K562 (cell line): ENCODE data around the gene LRRTM4. TPM values are rescaled to one million over a fixed set of nuclear protein-coding genes. Genes with fewer than 3 reads are reported as not detected.
A peak's percentile ranks its signal among the peaks of the same experiment; 100 is the strongest.

ENCODE experiments used
- ATAC-seq: fragments of 200-7000 bp; cut with Tn5 transposase; 3 replicates; pipeline ENCODE4 v1.9.1; 2020; ENCODE audit warnings: moderate library complexity
- Bru-seq: library from RNA; stranded (reverse); fragments of 400-500 nt; gene quantifications from one replicate; lab custom pipeline; 2021; lab: Mats Ljungman, UMichigan
- BruChase-seq, 2 experiments: library from RNA; stranded (reverse); fragments of 400-500 nt; gene quantifications; one replicate each; lab custom pipeline; 2021; lab: Mats Ljungman, UMichigan
- BruUV-seq: library from RNA; stranded (reverse); fragments of 400-500 nt; replicated peaks from 2 replicates; lab custom pipeline; 2021; lab: Mats Ljungman, UMichigan
- CTCF ChIA-PET: fragments of 300-600 bp; formaldehyde crosslinking; extraction: SDS; loops from one replicate; lab custom pipeline; 2021; ENCODE audit warnings: low intra/inter-chr PET ratio; lab: Yijun Ruan, JAX
- POLR2A ChIA-PET: fragments of 300-600, 350-650 bp; sonication (Branson Sonifier 250); formaldehyde crosslinking; extraction: SDS; loops from one replicate; lab custom pipeline; 2021; ENCODE audit warnings: antibody characterized with exemption, inconsistent platforms; lab: Yijun Ruan, JAX
- DNase-seq, 4 experiments: peaks; one replicate each; pipeline versions ENCODE4 v3.0.0 to v3.0.0-alpha.2; 2011 to 2018; ENCODE audit warnings: low spot score in 3 of 4, mixed read lengths in 3 of 4; ENCODE audit errors: extremely low read depth in 1 of 4
- FAIRE-seq: peaks from 2 replicates; lab custom pipeline; 2011; peaks lifted over from hg19 to GRCh38; lab: Jason Lieb, UNC
- H2AFZ ChIP-seq: 2 replicates; pipeline ENCODE4 v1.6.0; 2011; ENCODE audit warnings: low read depth, low read length, control low read depth, inconsistent platforms
- H3K27ac ChIP-seq: fragments of 200-600 bp; 3 replicates; pipeline ENCODE4 v1.8.0; 2011; ENCODE audit warnings: low read depth, mild to moderate bottlenecking, control low read depth, inconsistent platforms, low read length, moderate library complexity, mixed read lengths; ENCODE audit errors: extremely low read depth
- H3K27me3 ChIP-seq, 2 experiments: fragments of 300-600 bp in 1 of 2; 2 replicates in 1 of 2; 3 replicates in 1 of 2; pipeline versions ENCODE4 v1.6.0 to v1.8.0; 2011; ENCODE audit warnings: inconsistent platforms in 2 of 2, low read length in 2 of 2, mild to moderate bottlenecking in 1 of 2, mixed read lengths in 1 of 2, moderate library complexity in 1 of 2; ENCODE audit not compliant: control insufficient read depth in 2 of 2, insufficient read depth in 2 of 2
- H3K36me3 ChIP-seq: fragments of 300-600 bp; 3 replicates; pipeline ENCODE4 v1.8.0; 2011; ENCODE audit warnings: mild to moderate bottlenecking, low read length, inconsistent platforms; ENCODE audit not compliant: control insufficient read depth, insufficient read depth
- H3K4me1 ChIP-seq, 2 experiments: fragments of 200-600 bp in 1 of 2; replicated peaks in 1 of 2; 2 replicates in 1 of 2; 3 replicates in 1 of 2; pipeline versions ENCODE4 v1.5.1 to v1.8.0; 2011; ENCODE audit warnings: inconsistent platforms in 2 of 2, low read length in 2 of 2, mild to moderate bottlenecking in 1 of 2, mixed read lengths in 1 of 2, moderate library complexity in 1 of 2; ENCODE audit not compliant: control insufficient read depth in 2 of 2, insufficient read depth in 2 of 2
- H3K4me2 ChIP-seq: 2 replicates; pipeline ENCODE4 v1.6.1; 2011; ENCODE audit warnings: low read length, control low read depth, inconsistent platforms, mixed read lengths; ENCODE audit not compliant: insufficient read depth
- H3K4me3 ChIP-seq: fragments of 200-600 bp; sonication (generic), shearing (Covaris generic); 2 replicates; pipeline ENCODE4 v1.5.1; 2016; ENCODE audit warnings: control low read depth, inconsistent platforms
- H3K79me2 ChIP-seq: fragments of 200-600 bp; 3 replicates; pipeline ENCODE4 v1.8.0; 2011; ENCODE audit warnings: low read length, inconsistent platforms; ENCODE audit not compliant: control insufficient read depth, insufficient read depth
- H3K9ac ChIP-seq, 2 experiments: 2 replicates each; pipeline versions ENCODE4 v1.6.0 to v1.6.1; 2011; ENCODE audit warnings: low read depth in 2 of 2, low read length in 2 of 2, control low read depth in 1 of 2, inconsistent platforms in 1 of 2, mild to moderate bottlenecking in 1 of 2, mixed read lengths in 1 of 2; ENCODE audit not compliant: insufficient read depth in 1 of 2
- H3K9me1 ChIP-seq: one replicate; pipeline ENCODE4 v1.6.0; 2011; ENCODE audit warnings: inconsistent platforms, mild to moderate bottlenecking, low read length, moderate library complexity; ENCODE audit not compliant: control insufficient read depth, insufficient read depth
- H3K9me3 ChIP-seq: replicated peaks from 2 replicates; pipeline ENCODE4 v1.5.1; 2011; ENCODE audit warnings: low read depth, low read length, inconsistent platforms; ENCODE audit not compliant: control insufficient read depth, insufficient read depth
- H4K20me1 ChIP-seq: replicated peaks from 2 replicates; pipeline ENCODE4 v1.6.1; 2011; ENCODE audit warnings: low read length, inconsistent platforms, mixed read lengths; ENCODE audit not compliant: control insufficient read depth, insufficient read depth
- TARDBP ChIP-seq: fragments of 450-650 bp; IDR thresholded peaks from 2 replicates; pipeline ENCODE4 v1.6.1; 2016
- ZNF274 ChIP-seq: IDR thresholded peaks from 2 replicates; pipeline ENCODE4 v1.6.1; 2011; ENCODE audit warnings: low read depth, mild to moderate bottlenecking, low read length, moderate library complexity, borderline replicate concordance
- ZNF41 ChIP-seq: fragments of 250-450 bp; sonication (Bioruptor Pico); conservative IDR thresholded peaks from 2 replicates; pipeline ENCODE4 v1.4.0; 2020; ENCODE audit warnings: mild to moderate bottlenecking
- WGBS: fragments of 100-300 bp; shearing (Covaris generic); methylation state at CpG from one replicate; pipeline ENCODE4 v1.1.6; 2016; ENCODE audit warnings: low coverage, mixed read lengths; ENCODE audit not compliant: insufficient coverage; ENCODE audit errors: missing lambda C conversion rate; 5-methylcytosine and 5-hydroxymethylcytosine counted together
- in situ Hi-C: fragments of 300-500 bp; cut with MboI; formaldehyde crosslinking; loops from 4 replicates; pipeline ENCODE4 v1.15.0; 2018; ENCODE audit warnings: inconsistent platforms, mixed read lengths
- intact Hi-C: fragments of 100-400 bp; cut with micrococcal nuclease; formaldehyde crosslinking; loops from 2 replicates; pipeline ENCODE4 v1.14.2; 2022
- long read RNA-seq, 3 experiments: library from polyadenylated mRNA in 2 of 3; library from RNA in 1 of 3; unstranded in 2 of 3; stranded (forward) in 1 of 3; transcript quantifications; one replicate each; pipeline ENCODE4 v2.0.0, GENCODE V29; 2019 to 2022
- polyA minus RNA-seq, 3 experiments: library from RNA; depleted of rRNA, polyadenylated mRNA; stranded (reverse); fragments of >200 nt; gene quantifications; 2 replicates each; pipeline ENCODE4 v1.2.3, GENCODE V29; 2011
- polyA plus RNA-seq, 8 experiments: library from polyadenylated mRNA; depleted of rRNA in 4 of 8; stranded (reverse) in 5 of 8; unstranded in 3 of 8; fragments of >200 nt; fragmentation: Nextera tagmentation in 2 of 8; fragmentation: Illumina TruSeq in 1 of 8; extraction: Ambion mirVana in 2 of 8; extraction: Trizol in 1 of 8; gene quantifications; 2 replicates each; pipeline versions ENCODE4 v1.2.1 to v1.2.3, GENCODE V29; 2011 to 2014; ENCODE audit warnings: inconsistent platforms in 1 of 8, missing spikeins in 1 of 8
- total RNA-seq, 7 experiments: library from RNA; depleted of rRNA in 6 of 7; stranded (reverse); fragments of >200 nt in 6 of 7; fragmentation: Illumina TruSeq in 2 of 7; extraction: Trizol in 2 of 7; gene quantifications; 2 replicates each; pipeline versions ENCODE4 v1.2.1 to v1.2.3, GENCODE V29; 2011 to 2021; ENCODE audit warnings: low replicate concordance in 1 of 7

LRRTM4 gene
- total RNA-seq (2011; cell fraction: chromatin; rRNA removed; ENCODE audit: low replicate concordance) = not detected in 2 replicates
- total RNA-seq (2011; cell fraction: nucleolus; rRNA removed) = not detected in 2 replicates
- total RNA-seq (2011; cell fraction: nucleoplasm; rRNA removed) = not detected in 2 replicates
- total RNA-seq (2014; rRNA removed) (not detected in 2 replicates), total RNA-seq (2014; rRNA removed; fragmentation: Illumina TruSeq; extraction: Trizol) (0.04 TPM in 1 of 2 replicates, not detected in the other), total RNA-seq (2015; rRNA removed; fragmentation: Illumina TruSeq; extraction: Trizol) (0.04 and 0.08 TPM in 2 replicates), total RNA-seq (2021) (not detected in 2 replicates), polyA plus RNA-seq (2011; rRNA removed) (0.03 TPM in 1 of 2 replicates, not detected in the other), polyA plus RNA-seq (2014; fragmentation: Illumina TruSeq; extraction: Trizol) (0.04 TPM in 1 of 2 replicates, not detected in the other), polyA plus RNA-seq (2014; fragmentation: Nextera tagmentation; extraction: Ambion mirVana) (not detected), polyA plus RNA-seq (2014; rRNA removed) (not detected in 2 replicates), polyA minus RNA-seq (2011; rRNA and poly(A)+ RNA removed) (0.06 and 0.07 TPM in 2 replicates), Bru-seq, nascent RNA (percentile 1 among the genes with signal in this experiment), BruChase-seq, experiment 1, labeled RNA remaining after a 2-hour chase (percentile 1 among the genes with signal in this experiment), BruChase-seq, experiment 2, labeled RNA remaining after a 6-hour chase (percentile 1 among the genes with signal in this experiment)
- 0.01 TPM in 1 of 2 replicates, not detected in the other for polyA plus RNA-seq (2011; cell fraction: cytosol; rRNA removed)
- polyA plus RNA-seq (2011; cell fraction: nucleus; rRNA removed) = not detected in 2 replicates
- polyA plus RNA-seq (2012) = 0.03 TPM in 1 of 2 replicates, not detected in the other
- polyA minus RNA-seq (2011; cell fraction: cytosol; rRNA and poly(A)+ RNA removed) = not detected in 2 replicates
- polyA minus RNA-seq (2011; cell fraction: nucleus; rRNA and poly(A)+ RNA removed) = not detected in 2 replicates
- long read RNA-seq, experiment 1, partial matches to known transcripts = 0 of 1 reads
- long read RNA-seq, experiment 1, other reads (novel, unspliced or antisense) = 1 of 1 reads
- long read RNA-seq, experiment 2 = 0 reads
- long read RNA-seq, experiment 3 = 0 reads

GRCh38 chr2:77521931-77522470, at the start of gene LRRTM4:
Gene LRRTM4, minus strand, starts transcription at chr2:77522376.
- BruUV-seq = no TSS peak
- Histone ChIP-seq H3K9me1 (no peaks in the 10 kb centered on the region), H3K9ac (no peak within 1 kb of the TSS), H2AFZ (no peak within 1 kb of the TSS), H3K79me2 (no peaks in the 10 kb centered on the region), H3K9me3 (0 out of 2 replicates have a peak, but pooled peaks cover 2% of the 10 kb centered on the region), H3K27ac (no peak within 1 kb of the TSS), H3K4me2 (no peak within 1 kb of the TSS), H3K4me1 (no peaks in the 10 kb centered on the region), H3K27me3 (no peaks in the 10 kb centered on the region), H3K4me3 (no peak within 1 kb of the TSS), H4K20me1 (no peaks in the 10 kb centered on the region), H3K36me3 (no peaks in the 10 kb centered on the region)
- no peak for TF ChIP-seq ZNF41
- no peak for TF ChIP-seq ZNF274
- TF ChIP-seq TARDBP = no peak
- ChIA-PET CTCF (no interaction called here), POLR2A (no interaction called here)
- ATAC-seq (no peak), DNase-seq (no peak), FAIRE-seq (no peak)
- WGBS = 0% methylated on average over 3 of the region's 4 CpGs
- intact Hi-C loops = no loop called here
- in situ Hi-C loops = no loop called here
